HG03354 (cell line): ENCODE results near the gene MGAT3.

Experiments
- ATAC-seq: cut with Tn5 transposase; IDR thresholded peaks from one replicate; pipeline ENCODE4 v1.9.1; 2021; ENCODE audit warnings: mild to moderate bottlenecking; ENCODE audit not compliant: unreplicated experiment, poor library complexity, severe bottlenecking

MGAT3 gene

DNA sequence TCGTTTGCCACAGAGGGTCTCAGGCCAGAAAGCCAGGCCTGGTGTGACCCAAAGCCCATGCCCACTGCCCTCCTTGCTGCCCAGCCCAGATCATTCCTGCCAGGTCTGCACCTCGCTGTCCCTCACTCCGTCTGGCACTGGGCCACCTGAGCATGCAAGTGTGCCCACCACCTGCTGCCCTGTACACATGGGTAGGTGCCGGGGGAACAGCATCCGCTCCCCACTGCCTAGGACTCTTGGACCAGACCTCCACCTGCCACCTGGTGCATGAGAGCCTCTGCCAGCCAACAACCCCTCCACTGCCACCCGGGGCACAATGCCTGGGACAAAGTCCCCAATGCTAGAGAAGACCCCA lies 12.5 kb downstream of the MGAT3 start:
- ATAC-seq, result no peak

DNA sequence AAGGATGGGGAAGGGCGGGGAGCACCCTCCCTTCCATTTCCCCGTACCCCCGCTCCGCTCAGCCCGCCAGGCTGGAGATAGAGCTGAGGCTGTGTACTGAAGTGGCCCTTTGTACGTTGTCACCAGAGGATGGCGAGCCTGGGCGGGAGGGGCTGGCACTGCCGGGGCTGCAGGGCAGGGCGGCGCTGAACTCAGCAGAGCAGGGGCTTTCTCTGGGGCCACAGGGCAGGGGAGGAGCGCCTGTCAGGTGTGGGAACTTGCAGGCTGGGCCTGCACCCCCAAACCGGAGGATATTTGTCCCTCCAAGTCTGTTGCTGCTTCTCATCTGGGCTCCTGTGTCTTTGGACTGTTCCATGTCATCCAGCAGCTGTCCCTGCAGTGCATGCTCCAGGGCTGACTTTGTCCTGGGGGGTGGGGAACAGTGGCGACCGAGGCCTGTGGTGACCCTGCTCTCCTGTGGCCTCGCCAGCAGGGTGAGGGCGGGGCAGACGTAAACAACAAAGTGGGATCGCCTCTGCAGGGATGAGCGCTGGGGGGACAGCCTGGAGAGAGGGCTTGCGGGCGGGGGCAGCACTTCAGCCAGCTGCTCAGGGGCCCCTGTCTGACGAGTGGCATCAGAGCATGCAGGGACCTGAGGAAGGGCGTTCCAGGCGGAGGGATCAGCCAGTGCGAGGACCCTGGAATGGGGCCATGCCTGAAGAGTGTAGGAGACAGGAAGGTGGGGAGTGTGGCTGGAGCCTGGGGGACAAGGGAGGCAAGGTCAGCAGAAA lies 13.1 kb downstream of the MGAT3 start:
- ATAC-seq, result no peak

DNA sequence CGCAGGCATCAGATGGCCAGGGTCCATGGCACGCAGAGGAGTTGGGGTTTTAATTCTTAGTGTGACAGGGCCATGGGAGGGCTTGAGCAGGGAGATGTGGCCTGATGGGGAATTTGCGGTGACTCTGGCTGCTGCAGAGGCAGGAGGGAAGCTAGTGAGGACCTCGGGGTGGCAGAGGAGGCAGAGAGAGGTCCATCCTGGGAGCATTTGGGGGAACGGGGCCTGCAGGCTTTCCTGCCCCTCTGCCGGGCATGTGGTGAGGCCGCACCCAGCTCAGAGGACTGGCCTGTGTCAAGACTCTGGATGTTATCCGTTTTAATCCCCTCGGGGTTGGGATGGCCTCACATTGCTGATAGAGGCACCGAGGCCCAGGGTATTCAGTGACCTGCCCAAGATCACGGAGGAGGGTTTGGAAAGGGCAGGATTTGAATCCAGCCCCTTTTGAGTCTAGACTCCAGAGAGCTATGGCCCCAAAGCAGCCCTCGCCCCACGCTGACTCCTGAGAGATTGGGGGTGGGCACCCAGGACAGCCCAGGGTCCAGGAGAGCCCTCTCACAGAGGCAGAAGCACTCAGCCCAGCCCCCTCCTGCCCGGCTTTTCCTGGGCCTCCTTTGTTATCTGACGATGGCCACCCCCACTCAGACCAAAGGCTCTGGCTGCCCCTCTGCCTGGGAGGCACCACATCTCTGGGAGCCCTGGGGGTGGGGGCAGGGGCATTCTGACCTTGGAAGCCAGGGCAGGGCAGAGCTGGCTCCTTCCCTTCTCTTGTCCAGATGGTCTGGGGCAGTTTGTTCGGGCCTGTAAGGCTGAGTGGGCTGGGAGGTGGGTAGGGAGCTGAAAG lies 13.9 kb downstream of the MGAT3 start:
- ATAC-seq, result no peak

DNA sequence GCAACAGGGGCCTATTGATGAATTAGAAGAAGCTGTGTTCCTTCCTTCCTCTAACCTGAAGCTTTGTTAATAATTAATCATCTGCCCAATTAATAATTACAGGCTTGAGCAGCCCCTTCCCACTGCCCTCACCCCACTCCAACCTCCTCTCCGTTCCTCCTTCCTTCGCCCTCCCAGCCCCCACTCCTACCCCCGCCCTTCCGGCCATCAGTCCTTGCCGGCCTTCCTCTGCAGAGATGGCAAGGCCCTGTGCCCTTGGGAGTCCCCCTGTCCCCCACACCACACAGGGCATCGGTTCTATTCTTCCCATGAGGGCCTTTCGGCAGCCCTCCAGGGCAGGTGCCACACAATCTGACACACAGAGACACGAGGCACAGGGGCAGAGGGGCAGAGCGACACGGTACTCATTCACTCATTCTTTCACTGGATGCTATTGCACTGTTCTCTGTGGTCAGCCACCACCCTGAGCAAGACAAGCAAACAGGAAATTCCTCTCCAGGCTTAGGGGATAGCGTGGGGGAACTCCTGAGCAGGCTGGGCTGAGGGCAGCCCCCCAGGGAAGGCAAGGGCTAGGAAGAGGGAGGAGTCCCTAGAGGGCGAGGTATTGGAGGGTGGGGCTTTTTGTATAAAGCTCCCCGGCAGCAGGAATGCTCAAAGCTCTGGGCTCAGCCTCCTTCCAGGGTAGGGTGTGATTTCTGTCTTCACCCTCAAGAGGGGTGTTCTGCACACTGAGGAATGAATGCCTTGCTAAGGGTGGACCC lies 14.7 kb downstream of the MGAT3 start:
- ATAC-seq, result peak; percentile 63

DNA sequence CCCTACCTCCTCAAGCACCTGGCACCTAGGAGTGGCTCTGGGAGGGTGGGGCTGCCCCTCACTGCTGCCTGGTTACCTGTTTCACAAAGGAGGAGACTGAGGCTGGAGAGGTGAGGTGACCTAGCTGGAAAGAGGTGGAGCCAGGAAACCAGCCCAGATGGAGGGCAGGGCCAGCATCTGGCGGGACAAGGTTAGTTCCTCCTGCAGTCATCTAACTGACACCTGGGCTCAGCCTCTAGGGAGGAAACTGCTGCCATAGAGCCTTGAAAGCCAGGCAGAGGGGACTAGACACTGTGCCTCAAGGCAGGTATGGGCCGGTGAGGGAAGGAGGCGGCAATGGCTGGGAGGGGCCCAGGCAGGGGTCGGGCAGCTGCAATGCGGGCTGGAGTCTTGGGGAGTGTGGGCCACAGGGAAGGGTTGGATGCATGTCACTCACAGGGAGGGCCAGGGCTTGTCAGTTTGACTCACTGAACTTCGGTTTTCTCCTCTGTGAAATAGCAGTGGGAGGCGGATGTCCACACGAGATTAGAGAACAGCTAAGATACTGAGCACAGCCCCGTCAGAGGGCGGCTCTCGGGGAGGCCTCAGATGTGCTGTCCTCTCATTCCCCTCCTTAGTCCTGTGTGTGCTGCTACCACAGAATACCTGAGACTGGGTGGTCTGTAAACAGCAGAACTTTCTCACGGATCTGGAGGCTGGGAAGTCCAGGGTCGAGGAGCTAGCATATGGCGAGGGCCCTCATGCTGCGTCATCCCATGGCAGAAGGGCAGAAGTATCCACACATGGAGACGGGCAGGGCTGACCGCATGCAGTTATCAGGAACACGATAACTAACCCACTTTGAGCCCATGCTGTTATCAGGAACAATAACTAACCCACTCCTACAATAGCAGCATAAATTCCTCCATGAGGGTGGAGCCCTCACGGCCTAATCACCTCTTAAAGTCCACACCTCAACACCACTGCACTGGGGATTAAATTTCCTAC lies 16.1 kb downstream of the MGAT3 start:
- no peak for ATAC-seq

DNA sequence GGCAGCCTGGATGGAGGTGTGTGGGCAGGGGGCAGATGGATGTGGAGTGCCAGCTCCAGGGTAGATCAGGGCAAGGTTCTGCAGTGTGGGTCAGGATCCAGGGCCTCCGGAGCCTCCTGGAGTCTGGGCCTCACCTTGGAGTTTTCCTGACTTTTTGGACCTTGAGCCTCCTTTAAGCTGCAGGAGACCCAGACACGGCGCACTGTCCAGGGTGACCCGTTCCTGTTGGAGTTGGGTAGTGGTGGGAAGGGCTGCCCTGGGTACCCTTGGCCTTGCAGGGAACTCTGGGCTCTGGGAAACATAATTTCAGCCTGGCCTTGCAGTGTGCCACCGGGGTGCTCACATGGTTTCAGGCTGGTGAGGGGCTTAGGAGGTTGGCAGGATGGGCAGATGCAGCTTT lies 17.0 kb downstream of the MGAT3 start:
- ATAC-seq, result no peak

DNA sequence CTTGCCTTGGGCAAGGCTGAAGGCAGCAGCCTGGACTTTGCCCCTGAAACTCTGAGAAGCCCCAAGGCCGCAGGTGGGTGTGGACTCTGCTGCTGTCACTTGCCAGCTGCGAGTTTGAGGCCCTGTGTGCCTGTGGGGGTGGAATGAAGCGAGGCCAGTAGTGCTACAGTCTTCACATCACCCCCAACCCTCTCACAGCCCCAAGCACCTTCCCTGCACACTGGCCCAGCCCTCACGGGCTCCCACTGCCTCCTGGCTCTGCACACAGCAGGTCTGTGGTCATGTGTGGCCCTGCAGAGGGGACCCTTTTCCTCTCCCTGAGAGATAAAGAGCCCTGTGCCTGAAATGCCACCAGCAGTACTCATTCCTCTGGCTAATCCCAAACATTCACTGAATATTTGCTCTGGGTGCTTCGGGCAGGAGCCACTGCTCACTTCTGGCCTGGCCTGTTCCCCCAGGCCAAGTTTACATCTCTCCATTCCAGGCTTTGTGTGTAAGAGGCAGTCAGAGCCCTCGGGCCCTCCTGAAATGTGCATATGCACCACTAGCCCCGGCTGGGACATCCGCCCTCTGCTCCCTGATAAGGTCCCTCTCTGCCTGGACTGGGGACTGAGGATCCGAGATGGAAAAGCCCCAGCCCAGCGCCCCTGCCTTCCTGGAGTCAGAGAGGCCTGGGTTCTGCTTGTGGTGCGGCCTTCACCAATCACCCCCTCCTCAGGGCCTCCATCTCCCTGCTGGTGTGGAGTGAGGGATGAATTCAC lies 17.7 kb downstream of the MGAT3 start:
- ATAC-seq, result no peak

DNA sequence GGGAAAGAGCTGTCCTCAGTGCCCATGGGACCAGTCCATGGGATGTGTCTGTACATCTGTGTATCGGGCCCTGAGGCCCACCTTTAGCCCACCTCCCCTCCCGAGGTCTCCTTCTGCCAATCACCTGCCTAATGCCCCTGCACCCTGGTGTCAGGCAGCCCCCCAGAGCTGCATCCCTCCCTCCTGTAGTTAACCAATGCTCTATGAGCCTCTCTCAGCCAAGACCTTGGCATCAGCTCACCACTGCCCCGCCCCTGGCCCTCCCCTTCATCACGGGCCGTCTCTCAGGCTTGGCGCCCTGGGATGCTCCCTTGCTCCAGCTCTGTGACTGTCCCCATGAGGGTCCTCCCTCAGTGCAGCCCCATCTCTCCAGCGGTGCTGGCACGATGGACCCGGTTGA lies 18.5 kb downstream of the MGAT3 start:
- ATAC-seq, result no peak

DNA sequence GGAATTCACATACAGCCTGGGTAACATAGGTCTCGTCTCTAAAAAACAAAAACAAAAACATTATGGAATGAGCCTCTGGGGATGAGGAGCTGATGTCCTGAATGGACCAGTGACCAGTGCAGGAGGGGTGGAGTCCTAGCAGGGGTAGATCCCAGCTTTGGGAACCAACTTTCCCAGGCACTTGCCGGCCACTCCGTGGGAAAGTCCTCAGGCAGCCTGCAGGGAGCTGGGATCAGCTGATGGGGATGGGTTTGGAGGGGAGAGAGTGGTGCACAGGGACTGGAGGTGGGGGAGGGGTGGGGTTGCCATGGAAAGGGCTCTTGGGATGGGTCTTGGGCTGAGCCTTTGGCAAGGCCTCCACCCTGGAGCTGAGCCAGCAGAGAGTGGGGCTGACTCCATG lies 19.1 kb downstream of the MGAT3 start:
- no peak for ATAC-seq

DNA sequence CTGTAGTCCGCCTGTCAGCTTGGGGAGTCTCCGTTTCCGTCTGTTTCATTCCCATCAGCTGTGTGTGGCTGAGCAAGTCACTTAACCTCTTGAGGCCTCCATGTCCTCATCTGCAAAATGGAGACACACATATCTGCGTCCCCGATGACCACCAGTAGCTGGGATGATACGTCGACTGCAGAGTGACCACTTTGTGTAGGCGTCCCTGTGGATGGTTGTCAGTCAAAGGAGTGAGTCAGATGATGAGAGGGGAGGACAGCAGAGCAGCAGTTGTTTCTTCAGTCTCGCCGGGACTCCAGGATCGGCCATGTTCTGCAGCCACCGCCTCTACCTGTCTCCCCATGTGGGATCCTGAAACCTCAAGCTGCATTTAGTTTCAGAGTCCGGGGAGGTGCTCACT lies 19.9 kb downstream of the MGAT3 start:
- no peak for ATAC-seq

DNA sequence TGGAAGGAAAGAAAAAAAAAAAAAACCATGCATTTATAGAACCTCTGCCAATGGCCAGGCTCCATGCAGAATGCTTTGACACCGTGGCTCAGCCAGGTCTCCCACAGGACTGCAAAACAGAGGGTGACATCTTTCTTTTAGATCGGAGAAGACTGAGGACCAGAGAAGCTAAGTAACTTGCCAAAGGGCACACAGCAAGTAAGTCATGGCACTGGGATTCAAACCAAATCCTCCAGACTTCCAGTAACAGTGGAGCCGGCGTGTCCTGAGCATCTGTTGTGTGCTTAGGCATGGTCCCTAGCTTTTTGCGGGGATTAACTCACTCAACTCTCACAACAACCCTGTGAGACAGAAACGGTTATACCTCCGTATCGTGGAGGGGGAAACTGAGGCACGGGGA lies 20.7 kb downstream of the MGAT3 start:
- ATAC-seq, result no peak

DNA sequence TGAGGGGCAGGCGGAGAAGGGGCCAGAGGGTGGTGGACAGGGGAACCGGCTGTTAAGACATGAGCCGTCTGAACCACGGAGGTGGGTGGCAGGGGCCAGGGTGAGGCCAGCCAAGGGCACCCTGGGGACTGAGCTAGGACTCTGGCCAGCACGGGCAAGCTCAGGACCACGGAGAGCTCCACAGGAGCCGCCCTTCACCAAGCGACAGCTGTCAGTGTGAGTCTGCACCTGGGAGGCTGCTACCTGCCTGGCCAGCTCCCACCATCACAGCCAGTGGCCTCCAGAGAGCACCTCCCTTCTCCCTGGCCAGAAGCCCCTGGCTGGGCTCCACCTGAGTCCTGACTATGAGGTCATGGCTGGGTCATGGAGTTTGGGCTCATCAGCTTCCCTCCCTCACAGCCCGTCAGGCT lies 21.6 kb downstream of the MGAT3 start:
- ATAC-seq, result no peak

DNA sequence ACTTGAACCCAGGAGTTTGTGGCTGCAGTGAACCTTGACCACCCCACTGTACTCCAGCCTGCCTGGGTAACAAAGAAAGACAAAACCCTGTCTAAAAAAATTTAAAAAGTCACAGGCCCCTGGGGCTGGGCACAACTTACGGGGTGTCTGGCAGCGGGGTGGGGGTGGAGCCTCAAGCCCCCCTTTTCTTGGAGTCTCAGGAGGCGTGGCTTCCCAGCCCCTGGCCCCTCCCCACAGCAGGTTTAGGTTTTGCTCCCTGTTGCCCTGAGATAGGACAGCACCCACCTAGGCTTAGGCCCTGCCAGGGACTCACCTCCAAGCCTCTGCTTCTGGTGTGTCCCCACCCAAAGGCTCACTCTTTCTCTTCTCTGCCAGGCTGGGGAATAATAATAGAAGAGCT lies 22.4 kb downstream of the MGAT3 start:
- ATAC-seq, result no peak

DNA sequence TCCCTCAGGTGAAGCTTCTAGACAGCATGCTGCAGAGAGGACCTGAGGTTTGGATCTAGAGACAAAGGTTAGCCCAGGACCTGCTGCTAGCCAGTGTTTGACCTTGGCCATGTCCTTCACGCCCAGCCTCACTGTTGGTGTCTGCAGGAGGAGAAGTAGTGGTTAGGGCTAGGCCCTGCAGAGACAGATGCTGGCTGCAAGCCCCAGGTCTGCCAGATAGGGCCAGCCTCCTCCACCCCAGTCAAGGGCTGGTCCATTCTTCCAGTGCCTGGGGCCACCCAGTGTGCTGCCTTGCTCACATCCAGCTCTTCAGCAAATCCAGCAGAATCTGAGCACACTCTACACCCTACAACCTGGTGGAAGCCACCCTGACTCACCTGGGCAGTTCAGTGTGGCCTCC lies 23.7 kb downstream of the MGAT3 start:
- no peak for ATAC-seq

DNA sequence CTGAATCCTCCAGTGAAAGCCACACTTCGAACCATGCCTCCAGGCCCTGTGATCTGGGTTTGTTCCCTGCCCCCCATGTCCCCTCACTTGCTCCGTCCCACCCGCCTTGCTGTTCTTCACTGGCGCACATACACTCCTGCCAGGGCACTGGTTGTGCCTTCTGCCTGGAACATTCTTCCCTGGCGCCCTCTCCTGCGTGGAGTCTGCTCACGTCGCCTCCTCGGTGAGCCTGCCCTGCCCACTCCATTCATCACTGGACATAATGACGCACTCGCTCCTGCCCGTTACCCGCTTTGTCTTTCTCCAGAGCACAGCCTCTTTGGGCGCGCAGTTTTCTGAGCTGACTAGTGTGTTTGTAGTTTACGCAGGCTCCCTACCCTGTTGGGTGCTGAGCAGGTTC lies 24.2 kb downstream of the MGAT3 start:
- ATAC-seq, result no peak

DNA sequence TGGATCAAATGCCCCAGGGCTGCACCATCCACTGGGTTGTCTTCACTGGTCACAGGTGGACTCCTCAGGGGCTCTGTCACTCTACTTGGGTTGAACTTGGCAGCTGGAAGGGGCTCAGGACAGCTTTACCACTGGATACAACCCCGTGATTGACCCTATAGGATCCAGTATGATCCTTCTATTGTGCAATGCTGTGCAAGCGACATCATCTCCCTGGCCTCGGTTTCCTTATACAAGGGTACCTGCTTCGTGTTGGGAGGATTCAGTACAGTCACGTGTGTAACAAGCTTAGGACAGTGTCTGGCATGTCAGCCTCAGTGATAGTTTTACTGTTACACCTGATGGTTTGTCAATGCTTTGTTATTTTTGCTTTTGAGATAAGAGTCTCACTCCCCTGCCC lies 24.8 kb downstream of the MGAT3 start:
- no peak for ATAC-seq

DNA sequence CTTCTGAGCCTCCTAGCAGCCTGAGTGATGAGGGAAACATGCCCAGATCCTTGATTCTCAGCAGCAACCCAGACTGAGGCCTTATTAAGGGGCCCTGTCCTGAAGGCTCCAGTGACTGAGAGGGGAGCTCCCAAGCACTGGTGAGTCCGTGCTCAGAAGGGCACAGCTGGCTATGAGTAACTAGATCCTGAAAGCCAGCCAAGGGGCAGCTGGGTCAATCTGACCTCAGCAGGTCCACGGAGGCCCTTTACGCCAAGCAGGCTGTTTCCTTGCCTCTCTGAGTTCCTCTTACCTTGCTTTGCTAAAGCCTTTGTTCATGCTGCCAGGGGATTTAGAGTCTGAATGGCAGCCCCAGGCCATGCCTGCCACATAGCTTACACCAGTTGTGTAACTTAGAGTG lies 26.0 kb downstream of the MGAT3 start:
- ATAC-seq, result no peak

DNA sequence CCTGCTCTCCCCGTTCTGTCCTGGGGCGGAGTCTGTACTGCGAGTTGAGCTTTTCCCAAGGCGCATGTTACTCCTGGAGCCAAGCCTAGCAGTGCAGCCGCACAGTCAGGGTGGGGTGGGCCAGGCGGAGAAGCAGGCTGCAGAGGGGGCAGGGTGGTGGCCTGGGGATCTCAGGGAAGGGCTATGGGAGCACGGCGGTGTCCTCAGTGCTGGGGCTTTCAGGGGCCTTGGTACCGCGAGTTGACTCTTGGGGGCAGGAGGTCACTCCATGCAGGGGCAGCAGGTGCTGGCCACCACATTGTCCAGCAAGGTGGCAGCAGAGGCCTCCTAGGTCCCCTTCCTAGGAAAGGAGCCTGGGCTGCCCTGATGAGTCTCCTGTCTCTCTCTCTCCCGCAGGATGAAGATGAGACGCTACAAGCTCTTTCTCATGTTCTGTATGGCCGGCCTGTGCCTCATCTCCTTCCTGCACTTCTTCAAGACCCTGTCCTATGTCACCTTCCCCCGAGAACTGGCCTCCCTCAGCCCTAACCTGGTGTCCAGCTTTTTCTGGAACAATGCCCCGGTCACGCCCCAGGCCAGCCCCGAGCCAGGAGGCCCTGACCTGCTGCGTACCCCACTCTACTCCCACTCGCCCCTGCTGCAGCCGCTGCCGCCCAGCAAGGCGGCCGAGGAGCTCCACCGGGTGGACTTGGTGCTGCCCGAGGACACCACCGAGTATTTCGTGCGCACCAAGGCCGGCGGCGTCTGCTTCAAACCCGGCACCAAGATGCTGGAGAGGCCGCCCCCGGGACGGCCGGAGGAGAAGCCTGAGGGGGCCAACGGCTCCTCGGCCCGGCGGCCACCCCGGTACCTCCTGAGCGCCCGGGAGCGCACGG lies 30.4 kb downstream of the MGAT3 start:
- ATAC-seq, result no peak
